IMR-90 (cell line): Measurements from ENCODE around the gene HSFX4. TPM values are rescaled to one million over a fixed set of nuclear protein-coding genes. Genes with fewer than 3 reads are reported as not detected.
"Not testable (repeated sequence)": the region's sequence is repeated elsewhere in the genome, so short reads cannot be mapped to it uniquely, and the experiment has no call there.

Experiments used
- ATAC-seq: fragments of 200-7000 bp; cut with Tn5 transposase; 2 replicates; pipeline ENCODE4 v1.9.1; 2020; ENCODE audit warnings: low read depth, mild to moderate bottlenecking, moderate library complexity
- BruUV-seq: library from RNA; stranded (reverse); fragments of 400-500 nt; replicated peaks from 2 replicates; lab custom pipeline; 2021; lab: Mats Ljungman, UMichigan
- CTCF ChIA-PET: fragments of 300-600 bp; formaldehyde crosslinking; extraction: SDS; loops from one replicate; lab custom pipeline; 2021; ENCODE audit warnings: antibody characterized with exemption; lab: Yijun Ruan, JAX
- POLR2A ChIA-PET: fragments of 300-600 bp; sonication (Branson Sonifier 250); formaldehyde crosslinking; loops from one replicate; lab custom pipeline; 2022; ENCODE audit warnings: antibody characterized with exemption; ENCODE audit not compliant: unreplicated experiment; lab: Charles Lee
- DNase-seq: peaks from one replicate; pipeline ENCODE4 v3.0.0; 2013
- H2AFZ ChIP-seq: replicated peaks from 2 replicates; pipeline ENCODE3; 2013; ENCODE audit warnings: low read length, mild to moderate bottlenecking; ENCODE audit not compliant: poor library complexity
- H2AK5ac ChIP-seq: 2 replicates; pipeline ENCODE4 v1.6.1; 2013; ENCODE audit warnings: low read depth, low read length, inconsistent platforms
- H2AK9ac ChIP-seq: replicated peaks from 2 replicates; pipeline ENCODE3; 2013; ENCODE audit warnings: mild to moderate bottlenecking, low read depth, low read length, moderate library complexity; ENCODE audit not compliant: poor library complexity
- H2BK120ac ChIP-seq: 2 replicates; pipeline ENCODE4 v1.6.1; 2013; ENCODE audit warnings: low read depth, low read length, inconsistent platforms
- H2BK15ac ChIP-seq: 3 replicates; pipeline ENCODE4 v1.6.1; 2013; ENCODE audit warnings: low read depth, low read length, inconsistent platforms
- H2BK20ac ChIP-seq: 2 replicates; pipeline ENCODE4 v1.6.1; 2013; ENCODE audit warnings: low read depth, mild to moderate bottlenecking, inconsistent platforms, low read length, moderate library complexity
- H2BK5ac ChIP-seq: 2 replicates; pipeline ENCODE4 v1.6.1; 2013; ENCODE audit warnings: mild to moderate bottlenecking, low read depth, low read length, inconsistent platforms; ENCODE audit not compliant: poor library complexity, severe bottlenecking
- H3K14ac ChIP-seq: replicated peaks from 2 replicates; pipeline ENCODE4 v1.6.1; 2013; ENCODE audit warnings: low read depth, low read length, inconsistent platforms
- H3K18ac ChIP-seq: 2 replicates; pipeline ENCODE4 v1.6.1; 2013; ENCODE audit warnings: low read depth, low read length, control low read depth
- H3K23ac ChIP-seq: 2 replicates; pipeline ENCODE4 v1.6.1; 2013; ENCODE audit warnings: low read depth, low read length, inconsistent platforms
- H3K27ac ChIP-seq: 2 replicates; pipeline ENCODE4 v1.5.1; 2013; ENCODE audit warnings: mild to moderate bottlenecking, control low read depth, low read length; ENCODE audit not compliant: insufficient read depth
- H3K27me3 ChIP-seq: 2 replicates; pipeline ENCODE4 v1.6.1; 2013; ENCODE audit warnings: low read length; ENCODE audit not compliant: control insufficient read depth, insufficient read depth
- H3K36me3 ChIP-seq: 2 replicates; pipeline ENCODE4 v1.6.1; 2013; ENCODE audit warnings: low read length, mixed read lengths; ENCODE audit not compliant: control insufficient read depth, insufficient read depth
- H3K4ac ChIP-seq: 2 replicates; pipeline ENCODE4 v1.6.1; 2013; ENCODE audit warnings: low read depth, low read length, inconsistent platforms
- H3K4me1 ChIP-seq: 2 replicates; pipeline ENCODE4 v1.6.1; 2013; ENCODE audit warnings: low read length, mixed read lengths; ENCODE audit not compliant: control insufficient read depth, insufficient read depth
- H3K4me2 ChIP-seq: 2 replicates; pipeline ENCODE4 v1.6.1; 2013; ENCODE audit warnings: low read depth, mild to moderate bottlenecking, control low read depth, low read length, moderate library complexity
- H3K4me3 ChIP-seq: 2 replicates; pipeline ENCODE4 v1.5.1; 2013; ENCODE audit warnings: low read depth, mild to moderate bottlenecking, control low read depth, low read length, moderate library complexity; ENCODE audit not compliant: insufficient read depth
- H3K56ac ChIP-seq: 2 replicates; pipeline ENCODE4 v1.6.1; 2013; ENCODE audit warnings: low read length, inconsistent platforms; ENCODE audit not compliant: insufficient read depth; ENCODE audit errors: extremely low read depth
- H3K79me1 ChIP-seq, 2 experiments: 2 replicates each; pipeline ENCODE4 v1.6.1; 2013; ENCODE audit warnings: low read length in 2 of 2, inconsistent platforms in 1 of 2, low read depth in 1 of 2
- H3K9ac ChIP-seq: 2 replicates; pipeline ENCODE4 v1.6.1; 2013; ENCODE audit warnings: low read depth, low read length, control low read depth
- H3K9me1 ChIP-seq: 2 replicates; pipeline ENCODE4 v1.6.1; 2013; ENCODE audit warnings: low read length, inconsistent platforms; ENCODE audit not compliant: insufficient read depth
- H3K9me3 ChIP-seq: 2 replicates; pipeline ENCODE4 v1.6.1; 2013; ENCODE audit warnings: low read length; ENCODE audit not compliant: control insufficient read depth, insufficient read depth
- H4K20me1 ChIP-seq: 2 replicates; pipeline ENCODE4 v1.6.1; 2013; ENCODE audit warnings: low read length, inconsistent platforms; ENCODE audit not compliant: insufficient read depth
- H4K5ac ChIP-seq: 2 replicates; pipeline ENCODE4 v1.6.1; 2013; ENCODE audit warnings: mild to moderate bottlenecking, low read depth, low read length, control low read depth
- H4K8ac ChIP-seq, 2 experiments: 2 replicates each; pipeline ENCODE4 v1.6.1; 2013; ENCODE audit warnings: low read depth in 2 of 2, low read length in 2 of 2, control low read depth in 1 of 2, inconsistent platforms in 1 of 2
- H4K91ac ChIP-seq: 2 replicates; pipeline ENCODE4 v1.6.1; 2013; ENCODE audit warnings: low read depth, low read length, inconsistent platforms; ENCODE audit not compliant: insufficient read depth
- WGBS, 2 experiments: methylation state at CpG; one replicate each; pipeline versions ENCODE4 v1.1.5 to v1.1.7; 2013; ENCODE audit warnings: missing lambda C conversion rate in 2 of 2; ENCODE audit not compliant: insufficient read length in 1 of 2; ENCODE audit errors: extremely low coverage in 2 of 2; 5-methylcytosine and 5-hydroxymethylcytosine counted together
- dilution Hi-C: fragments of 300-500 bp; cut with HindIII; formaldehyde crosslinking; loops from one replicate; pipeline ENCODE4 v1.14.3; 2018; ENCODE audit warnings: low sequenced_read_pairs; ENCODE audit not compliant: unreplicated experiment
- in situ Hi-C: fragments of 300-500 bp; cut with MboI; formaldehyde crosslinking; loops from 3 replicates; pipeline ENCODE4 v1.14.3; 2019; ENCODE audit warnings: low sequenced_read_pairs, inconsistent platforms, mixed read lengths
- intact Hi-C: fragments of 100-400 bp; cut with micrococcal nuclease; formaldehyde crosslinking; loops from 2 replicates; pipeline ENCODE4 v1.10.0; 2022
- polyA plus RNA-seq, 3 experiments: library from polyadenylated mRNA; depleted of rRNA; stranded (reverse); fragments of >200 nt; gene quantifications; 2 replicates each; pipeline ENCODE4 v1.2.3, GENCODE V29; 2012; ENCODE audit warnings: low replicate concordance in 1 of 3
- total RNA-seq: library from RNA; depleted of rRNA; stranded (reverse); fragments of >200 nt; gene quantifications from 2 replicates; pipeline ENCODE4 v1.2.3, GENCODE V29; 2012

The HSFX4 gene
- total and polyA plus RNA-seq, 2 of the 4 experiments (the other 2 are of a cell fraction), result not detected

GRCh38 chrX:149945820-149946219 is 16.4 kb downstream of the HSFX4 start:
- in situ Hi-C loops, H3K18ac ChIP-seq, H2AK9ac ChIP-seq, H3K4me3 ChIP-seq, H4K8ac ChIP-seq, H2BK120ac ChIP-seq, H2BK20ac ChIP-seq, ATAC-seq, H3K36me3 ChIP-seq, H4K20me1 ChIP-seq, H3K79me1 ChIP-seq, H4K91ac ChIP-seq, CTCF ChIA-PET, H3K9ac ChIP-seq, H4K5ac ChIP-seq, H3K4ac ChIP-seq, H2BK15ac ChIP-seq, H3K4me2 ChIP-seq, H3K4me1 ChIP-seq, H3K14ac ChIP-seq, H3K9me3 ChIP-seq, H3K9me1 ChIP-seq, dilution Hi-C loops, DNase-seq, H3K56ac ChIP-seq, H2AFZ ChIP-seq, H3K23ac ChIP-seq, BruUV-seq, intact Hi-C loops, H3K27ac ChIP-seq, POLR2A ChIA-PET, H2AK5ac ChIP-seq, H2BK5ac ChIP-seq, H3K27me3 ChIP-seq: not testable (repeated sequence)
- no CpG with 5 or more reads among the region's 9 CpGs for WGBS, 2 experiments

- H3K18ac ChIP-seq, H3K4me1 ChIP-seq, H2AFZ ChIP-seq, CTCF ChIA-PET, H3K9me1 ChIP-seq, H2BK15ac ChIP-seq, H4K5ac ChIP-seq, BruUV-seq, DNase-seq, H3K79me1 ChIP-seq, POLR2A ChIA-PET, H3K27me3 ChIP-seq, H4K91ac ChIP-seq, intact Hi-C loops, H2BK120ac ChIP-seq, H3K4ac ChIP-seq, H3K27ac ChIP-seq, H3K9ac ChIP-seq, H2AK9ac ChIP-seq, H3K4me2 ChIP-seq, H3K56ac ChIP-seq, H3K23ac ChIP-seq, H2AK5ac ChIP-seq, H4K8ac ChIP-seq, H3K9me3 ChIP-seq, H2BK20ac ChIP-seq, in situ Hi-C loops, H4K20me1 ChIP-seq, H3K4me3 ChIP-seq, H2BK5ac ChIP-seq, dilution Hi-C loops, H3K36me3 ChIP-seq, ATAC-seq, H3K14ac ChIP-seq: not testable (repeated sequence)
- no CpG with 5 or more reads among the region's 3 CpGs for WGBS, 2 experiments
Measured at GRCh38 chrX:149946932-149947331, 17.6 kb downstream of the HSFX4 start.
